Liver (tissue), 3 donors: ENCODE results near the gene NELL1.

Experiments used
- CTCF ChIP-seq: fragments of 150-350 bp; IDR thresholded peaks from 2 replicates; pipeline ENCODE4 v1.5.1; 2017; ENCODE audit warnings: improper control_type of control experiment, low read depth, low read length; ENCODE audit not compliant: missing input control
- EGR1 ChIP-seq, 2 donors: IDR thresholded peaks; 2 replicates each; pipeline ENCODE4 v1.6.1; 2016 to 2018; ENCODE audit warnings: antibody characterized with exemption in 2 of 2, low read depth in 2 of 2
- JUND ChIP-seq, 2 donors: IDR thresholded peaks; 2 replicates each; pipeline ENCODE4 v1.6.1; 2016; ENCODE audit warnings: antibody characterized with exemption in 2 of 2
- MAX ChIP-seq: IDR thresholded peaks from 2 replicates; pipeline ENCODE4 v1.6.1; 2016; ENCODE audit warnings: antibody characterized with exemption
- RAD21 ChIP-seq, 2 donors: IDR thresholded peaks; 2 replicates each; pipeline ENCODE4 v1.6.1; 2016; ENCODE audit warnings: antibody characterized with exemption in 2 of 2, mild to moderate bottlenecking in 2 of 2
- SP1 ChIP-seq: IDR thresholded peaks from 2 replicates; pipeline ENCODE4 v1.6.1; 2018; ENCODE audit warnings: antibody characterized with exemption, mild to moderate bottlenecking
- TAF1 ChIP-seq: conservative IDR thresholded peaks from 2 replicates; pipeline ENCODE4 v1.6.1; 2016; ENCODE audit warnings: antibody characterized with exemption, mild to moderate bottlenecking
- YY1 ChIP-seq: IDR thresholded peaks from 2 replicates; pipeline ENCODE4 v1.6.1; 2016; ENCODE audit warnings: antibody characterized with exemption, mild to moderate bottlenecking
- TF ChIP-seq, protein P1 (sequence below): IDR thresholded peaks from 2 replicates; pipeline ENCODE4 v1.6.1; 2016; ENCODE audit warnings: antibody characterized with exemption
- donor health status: healthy.
- donor health status: healthy.

GRCh38 chr11:21056644-21057043 lies 387.3 kb downstream of the NELL1 start:
- TF ChIP-seq CTCF (no peak), YY1 (no peak), JUND (IDR thresholded peaks at IDR 0.05) (no peak), TAF1 (no peak), RAD21 (IDR thresholded peaks at IDR 0.05) (no peak), EGR1 (IDR thresholded peaks at IDR 0.05; ENCODE audit: low read depth in 2 of 2) (no peak), SP1 (no peak), MAX (no peak)
- TF ChIP-seq, protein P1, sequence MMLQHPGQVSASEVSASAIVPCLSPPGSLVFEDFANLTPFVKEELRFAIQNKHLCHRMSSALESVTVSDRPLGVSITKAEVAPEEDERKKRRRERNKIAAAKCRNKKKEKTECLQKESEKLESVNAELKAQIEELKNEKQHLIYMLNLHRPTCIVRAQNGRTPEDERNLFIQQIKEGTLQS = no peak
